ENCODE measurements around the gene CCM2L. TPM values are rescaled to one million over a fixed set of nuclear protein-coding genes. Genes with fewer than 3 reads are reported as not detected.

Gene CCM2L
- total and polyA plus RNA-seq, 2 experiments from 2014 or later = 4.9 to 13.3 TPM

DNA sequence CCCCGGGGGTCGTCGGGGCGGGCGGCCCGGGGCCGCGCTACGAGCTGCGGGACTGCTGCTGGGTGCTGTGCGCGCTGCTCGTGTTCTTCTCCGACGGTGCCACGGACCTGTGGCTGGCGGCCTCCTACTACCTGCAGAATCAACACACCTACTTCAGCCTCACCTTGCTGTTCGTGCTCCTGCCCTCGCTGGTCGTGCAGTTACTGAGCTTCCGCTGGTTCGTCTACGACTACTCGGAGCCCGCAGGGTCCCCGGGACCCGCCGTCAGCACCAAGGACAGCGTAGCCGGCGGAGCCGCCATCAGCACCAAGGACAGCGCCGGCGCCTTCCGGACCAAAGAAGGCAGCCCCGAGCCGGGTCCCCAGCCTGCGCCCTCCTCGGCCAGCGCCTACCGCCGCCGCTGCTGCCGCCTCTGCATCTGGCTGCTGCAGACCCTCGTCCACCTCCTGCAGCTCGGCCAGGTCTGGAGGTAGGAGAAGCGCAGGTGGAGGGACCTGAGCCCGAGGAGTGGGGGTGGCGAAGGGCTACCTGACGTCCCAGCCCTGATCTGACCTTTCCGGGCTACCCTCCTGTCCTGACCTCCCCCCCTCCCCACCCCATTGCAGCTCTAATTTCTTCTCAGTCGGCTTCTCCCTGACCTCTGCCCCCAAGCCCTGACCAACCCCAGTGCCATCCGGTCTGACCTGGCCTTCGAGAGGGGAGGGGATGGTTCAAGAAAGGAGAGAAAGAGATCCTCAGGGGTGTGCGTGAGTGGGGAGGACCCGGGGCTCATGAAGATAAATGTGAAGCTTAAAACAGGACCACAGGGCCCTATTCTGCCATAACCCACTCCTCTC is 41.7 kb upstream of the CCM2L start:
- Histone ChIP-seq H3K4me3 (peak overlapping the region; percentile 98), H3K27ac (ENCODE audit: low read depth) (no peak overlapping the region), H3K36me3 (ENCODE audit: insufficient read depth) (no peaks in the 10 kb centered on the region), H3K79me2 (replicated peaks; ENCODE audit: insufficient read depth) (no peaks in the 10 kb centered on the region), H4K20me1 (replicated peaks; ENCODE audit: insufficient read depth) (peaks cover 30% of the 10 kb centered on the region), H3K4me2 (peak overlapping the region; percentile 100), H3K27me3 (ENCODE audit: insufficient read depth) (peaks cover 26% of the 10 kb centered on the region), H2AFZ (no peak overlapping the region), H3K9me2 (ENCODE audit: insufficient read depth) (no peaks in the 10 kb centered on the region), H3K4me1 (ENCODE audit: insufficient read depth) (peaks cover 33% of the 10 kb centered on the region), H3F3A (replicated peaks; ENCODE audit: low read depth) (peaks cover 26% of the 10 kb centered on the region)
- peak overlapping the region; percentile 86 for H3K4me3 Mint-ChIP-seq
- H3K4me1 Mint-ChIP-seq = peaks cover 31% of the 10 kb centered on the region
- TF ChIP-seq, protein P1, sequence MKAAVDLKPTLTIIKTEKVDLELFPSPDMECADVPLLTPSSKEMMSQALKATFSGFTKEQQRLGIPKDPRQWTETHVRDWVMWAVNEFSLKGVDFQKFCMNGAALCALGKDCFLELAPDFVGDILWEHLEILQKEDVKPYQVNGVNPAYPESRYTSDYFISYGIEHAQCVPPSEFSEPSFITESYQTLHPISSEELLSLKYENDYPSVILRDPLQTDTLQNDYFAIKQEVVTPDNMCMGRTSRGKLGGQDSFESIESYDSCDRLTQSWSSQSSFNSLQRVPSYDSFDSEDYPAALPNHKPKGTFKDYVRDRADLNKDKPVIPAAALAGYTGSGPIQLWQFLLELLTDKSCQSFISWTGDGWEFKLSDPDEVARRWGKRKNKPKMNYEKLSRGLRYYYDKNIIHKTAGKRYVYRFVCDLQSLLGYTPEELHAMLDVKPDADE (IDR thresholded peaks at IDR 0.05) = peak; percentile 80; the same call in 1 of the 2 replicates
- TF ChIP-seq JUNB (IDR thresholded peaks at IDR 0.05; ENCODE audit: unreplicated experiment) (no peak), NANOG (IDR thresholded peaks at IDR 0.05; ENCODE audit: borderline replicate concordance) (no peak), ZNF331 (CRISPR knock-in tag; IDR thresholded peaks at IDR 0.05; ENCODE audit: low read depth) (peak; percentile 53; the same call in 1 of the 2 replicates), CREB1 (CRISPR knock-in tag; IDR thresholded peaks at IDR 0.05; ENCODE audit: low read depth) (peak; percentile 75), ZNF114 (CRISPR knock-in tag; IDR thresholded peaks at IDR 0.05) (peak; percentile 98)
- TF ChIP-seq, protein P2, sequence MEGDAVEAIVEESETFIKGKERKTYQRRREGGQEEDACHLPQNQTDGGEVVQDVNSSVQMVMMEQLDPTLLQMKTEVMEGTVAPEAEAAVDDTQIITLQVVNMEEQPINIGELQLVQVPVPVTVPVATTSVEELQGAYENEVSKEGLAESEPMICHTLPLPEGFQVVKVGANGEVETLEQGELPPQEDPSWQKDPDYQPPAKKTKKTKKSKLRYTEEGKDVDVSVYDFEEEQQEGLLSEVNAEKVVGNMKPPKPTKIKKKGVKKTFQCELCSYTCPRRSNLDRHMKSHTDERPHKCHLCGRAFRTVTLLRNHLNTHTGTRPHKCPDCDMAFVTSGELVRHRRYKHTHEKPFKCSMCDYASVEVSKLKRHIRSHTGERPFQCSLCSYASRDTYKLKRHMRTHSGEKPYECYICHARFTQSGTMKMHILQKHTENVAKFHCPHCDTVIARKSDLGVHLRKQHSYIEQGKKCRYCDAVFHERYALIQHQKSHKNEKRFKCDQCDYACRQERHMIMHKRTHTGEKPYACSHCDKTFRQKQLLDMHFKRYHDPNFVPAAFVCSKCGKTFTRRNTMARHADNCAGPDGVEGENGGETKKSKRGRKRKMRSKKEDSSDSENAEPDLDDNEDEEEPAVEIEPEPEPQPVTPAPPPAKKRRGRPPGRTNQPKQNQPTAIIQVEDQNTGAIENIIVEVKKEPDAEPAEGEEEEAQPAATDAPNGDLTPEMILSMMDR (conservative IDR thresholded peaks at IDR 0.05; ENCODE audit: low read depth in 2 of 2) = 0 out of 4 replicates have a peak, but pooled peaks of 1 of the 2 experiments have one; percentile 4
- TF ChIP-seq, protein P3, sequence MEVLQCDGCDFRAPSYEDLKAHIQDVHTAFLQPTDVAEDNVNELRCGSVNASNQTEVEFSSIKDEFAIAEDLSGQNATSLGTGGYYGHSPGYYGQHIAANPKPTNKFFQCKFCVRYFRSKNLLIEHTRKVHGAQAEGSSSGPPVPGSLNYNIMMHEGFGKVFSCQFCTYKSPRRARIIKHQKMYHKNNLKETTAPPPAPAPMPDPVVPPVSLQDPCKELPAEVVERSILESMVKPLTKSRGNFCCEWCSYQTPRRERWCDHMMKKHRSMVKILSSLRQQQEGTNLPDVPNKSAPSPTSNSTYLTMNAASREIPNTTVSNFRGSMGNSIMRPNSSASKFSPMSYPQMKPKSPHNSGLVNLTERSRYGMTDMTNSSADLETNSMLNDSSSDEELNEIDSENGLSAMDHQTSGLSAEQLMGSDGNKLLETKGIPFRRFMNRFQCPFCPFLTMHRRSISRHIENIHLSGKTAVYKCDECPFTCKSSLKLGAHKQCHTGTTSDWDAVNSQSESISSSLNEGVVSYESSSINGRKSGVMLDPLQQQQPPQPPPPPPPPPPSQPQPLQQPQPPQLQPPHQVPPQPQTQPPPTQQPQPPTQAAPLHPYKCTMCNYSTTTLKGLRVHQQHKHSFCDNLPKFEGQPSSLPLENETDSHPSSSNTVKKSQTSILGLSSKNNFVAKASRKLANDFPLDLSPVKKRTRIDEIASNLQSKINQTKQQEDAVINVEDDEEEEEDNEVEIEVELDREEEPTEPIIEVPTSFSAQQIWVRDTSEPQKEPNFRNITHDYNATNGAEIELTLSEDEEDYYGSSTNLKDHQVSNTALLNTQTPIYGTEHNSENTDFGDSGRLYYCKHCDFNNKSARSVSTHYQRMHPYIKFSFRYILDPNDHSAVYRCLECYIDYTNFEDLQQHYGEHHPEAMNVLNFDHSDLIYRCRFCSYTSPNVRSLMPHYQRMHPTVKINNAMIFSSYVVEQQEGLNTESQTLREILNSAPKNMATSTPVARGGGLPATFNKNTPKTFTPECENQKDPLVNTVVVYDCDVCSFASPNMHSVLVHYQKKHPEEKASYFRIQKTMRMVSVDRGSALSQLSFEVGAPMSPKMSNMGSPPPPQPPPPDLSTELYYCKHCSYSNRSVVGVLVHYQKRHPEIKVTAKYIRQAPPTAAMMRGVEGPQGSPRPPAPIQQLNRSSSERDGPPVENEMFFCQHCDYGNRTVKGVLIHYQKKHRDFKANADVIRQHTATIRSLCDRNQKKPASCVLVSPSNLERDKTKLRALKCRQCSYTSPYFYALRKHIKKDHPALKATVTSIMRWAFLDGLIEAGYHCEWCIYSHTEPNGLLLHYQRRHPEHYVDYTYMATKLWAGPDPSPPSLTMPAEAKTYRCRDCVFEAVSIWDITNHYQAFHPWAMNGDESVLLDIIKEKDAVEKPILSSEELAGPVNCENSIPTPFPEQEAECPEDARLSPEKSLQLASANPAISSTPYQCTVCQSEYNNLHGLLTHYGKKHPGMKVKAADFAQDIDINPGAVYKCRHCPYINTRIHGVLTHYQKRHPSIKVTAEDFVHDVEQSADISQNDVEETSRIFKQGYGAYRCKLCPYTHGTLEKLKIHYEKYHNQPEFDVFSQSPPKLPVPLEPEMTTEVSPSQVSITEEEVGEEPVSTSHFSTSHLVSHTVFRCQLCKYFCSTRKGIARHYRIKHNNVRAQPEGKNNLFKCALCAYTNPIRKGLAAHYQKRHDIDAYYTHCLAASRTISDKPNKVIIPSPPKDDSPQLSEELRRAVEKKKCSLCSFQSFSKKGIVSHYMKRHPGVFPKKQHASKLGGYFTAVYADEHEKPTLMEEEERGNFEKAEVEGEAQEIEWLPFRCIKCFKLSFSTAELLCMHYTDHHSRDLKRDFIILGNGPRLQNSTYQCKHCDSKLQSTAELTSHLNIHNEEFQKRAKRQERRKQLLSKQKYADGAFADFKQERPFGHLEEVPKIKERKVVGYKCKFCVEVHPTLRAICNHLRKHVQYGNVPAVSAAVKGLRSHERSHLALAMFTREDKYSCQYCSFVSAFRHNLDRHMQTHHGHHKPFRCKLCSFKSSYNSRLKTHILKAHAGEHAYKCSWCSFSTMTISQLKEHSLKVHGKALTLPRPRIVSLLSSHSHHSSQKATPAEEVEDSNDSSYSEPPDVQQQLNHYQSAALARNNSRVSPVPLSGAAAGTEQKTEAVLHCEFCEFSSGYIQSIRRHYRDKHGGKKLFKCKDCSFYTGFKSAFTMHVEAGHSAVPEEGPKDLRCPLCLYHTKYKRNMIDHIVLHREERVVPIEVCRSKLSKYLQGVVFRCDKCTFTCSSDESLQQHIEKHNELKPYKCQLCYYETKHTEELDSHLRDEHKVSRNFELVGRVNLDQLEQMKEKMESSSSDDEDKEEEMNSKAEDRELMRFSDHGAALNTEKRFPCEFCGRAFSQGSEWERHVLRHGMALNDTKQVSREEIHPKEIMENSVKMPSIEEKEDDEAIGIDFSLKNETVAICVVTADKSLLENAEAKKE (CRISPR knock-in tag; IDR thresholded peaks at IDR 0.05) = no peak
- TF ChIP-seq, protein P4, sequence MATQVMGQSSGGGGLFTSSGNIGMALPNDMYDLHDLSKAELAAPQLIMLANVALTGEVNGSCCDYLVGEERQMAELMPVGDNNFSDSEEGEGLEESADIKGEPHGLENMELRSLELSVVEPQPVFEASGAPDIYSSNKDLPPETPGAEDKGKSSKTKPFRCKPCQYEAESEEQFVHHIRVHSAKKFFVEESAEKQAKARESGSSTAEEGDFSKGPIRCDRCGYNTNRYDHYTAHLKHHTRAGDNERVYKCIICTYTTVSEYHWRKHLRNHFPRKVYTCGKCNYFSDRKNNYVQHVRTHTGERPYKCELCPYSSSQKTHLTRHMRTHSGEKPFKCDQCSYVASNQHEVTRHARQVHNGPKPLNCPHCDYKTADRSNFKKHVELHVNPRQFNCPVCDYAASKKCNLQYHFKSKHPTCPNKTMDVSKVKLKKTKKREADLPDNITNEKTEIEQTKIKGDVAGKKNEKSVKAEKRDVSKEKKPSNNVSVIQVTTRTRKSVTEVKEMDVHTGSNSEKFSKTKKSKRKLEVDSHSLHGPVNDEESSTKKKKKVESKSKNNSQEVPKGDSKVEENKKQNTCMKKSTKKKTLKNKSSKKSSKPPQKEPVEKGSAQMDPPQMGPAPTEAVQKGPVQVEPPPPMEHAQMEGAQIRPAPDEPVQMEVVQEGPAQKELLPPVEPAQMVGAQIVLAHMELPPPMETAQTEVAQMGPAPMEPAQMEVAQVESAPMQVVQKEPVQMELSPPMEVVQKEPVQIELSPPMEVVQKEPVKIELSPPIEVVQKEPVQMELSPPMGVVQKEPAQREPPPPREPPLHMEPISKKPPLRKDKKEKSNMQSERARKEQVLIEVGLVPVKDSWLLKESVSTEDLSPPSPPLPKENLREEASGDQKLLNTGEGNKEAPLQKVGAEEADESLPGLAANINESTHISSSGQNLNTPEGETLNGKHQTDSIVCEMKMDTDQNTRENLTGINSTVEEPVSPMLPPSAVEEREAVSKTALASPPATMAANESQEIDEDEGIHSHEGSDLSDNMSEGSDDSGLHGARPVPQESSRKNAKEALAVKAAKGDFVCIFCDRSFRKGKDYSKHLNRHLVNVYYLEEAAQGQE (IDR thresholded peaks at IDR 0.05; ENCODE audit: unreplicated experiment) = peak; percentile 100
- H3K27ac Mint-ChIP-seq = no peak overlapping the region
- H3K9me3 Mint-ChIP-seq = peaks cover 8% of the 10 kb centered on the region
- H3K27me3 Mint-ChIP-seq (ENCODE audit: insufficient read depth, low read depth, poor library complexity) = peaks cover 20% of the 10 kb centered on the region
- ATAC-seq (peak; percentile 84), DNase-seq (ENCODE audit: low spot score) (peak; percentile 97)
- no peaks in the 10 kb centered on the region for H3K36me3 Mint-ChIP-seq (ENCODE audit: low read depth)
